Measurements from ENCODE around the gene COBLL1. TPM values are rescaled to one million over a fixed set of nuclear protein-coding genes. Genes with fewer than 3 reads are reported as not detected.

The COBLL1 gene
- total RNA-seq, 1 experiment from 2014 or later = 5.9 TPM

DNA sequence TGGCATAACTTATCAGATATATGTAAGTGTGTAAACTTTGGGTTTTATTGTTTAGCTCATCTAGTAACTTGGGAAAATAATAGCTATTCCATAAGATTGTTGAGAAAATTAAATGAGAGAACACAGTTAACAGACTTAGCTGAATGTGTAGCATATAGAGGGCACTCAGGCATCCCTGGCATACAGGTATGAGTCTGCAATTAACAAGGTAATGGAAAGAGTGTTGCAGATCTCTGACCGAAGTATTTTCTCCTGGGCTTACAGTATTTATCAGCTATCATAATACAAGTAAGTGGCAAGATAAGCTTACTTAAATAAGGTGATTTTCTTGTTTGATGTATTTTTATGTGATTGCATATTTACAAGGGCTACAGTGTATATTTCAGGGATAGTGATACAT, 7.9 kb upstream of the COBLL1 start:
- no peak overlapping the region for H3K56ac ChIP-seq (ENCODE audit: insufficient read length, low read depth, low read length)
- H3K27ac Mint-ChIP-seq = no peak overlapping the region; a peak in 1 of 7 replicates
- no peak overlapping the region for H2BK5ac ChIP-seq (ENCODE audit: insufficient read length, low read length)
- no peak overlapping the region for H3K18ac ChIP-seq (ENCODE audit: insufficient read length, low read depth, low read length)
- no peaks in the 10 kb centered on the region for H3K79me1 ChIP-seq (ENCODE audit: insufficient read depth, low read depth, low read length, poor library complexity, severe bottlenecking)
- no peak overlapping the region for H4K5ac ChIP-seq (ENCODE audit: insufficient read length, low read depth, low read length)
- H3K23ac ChIP-seq (ENCODE audit: insufficient read length, low read depth, low read length) = no peak overlapping the region
- H2AFZ ChIP-seq (ENCODE audit: low read length) = no peak overlapping the region
- H3K27me3 ChIP-seq (ENCODE audit: insufficient read depth, low read length) = no peaks in the 10 kb centered on the region
- no peak overlapping the region for H3T11ph ChIP-seq (ENCODE audit: low read length)
- no peak overlapping the region for H2AK5ac ChIP-seq (ENCODE audit: insufficient read length, low read length)
- H4K20me1 ChIP-seq (ENCODE audit: control insufficient read depth, insufficient read depth, insufficient read length) = no peaks in the 10 kb centered on the region
- no peak overlapping the region for H2BK20ac ChIP-seq (ENCODE audit: low read depth, low read length, poor library complexity, severe bottlenecking)
- H3K27me3 Mint-ChIP-seq (ENCODE audit: low read depth) = no peaks in the 10 kb centered on the region
- no peaks in the 10 kb centered on the region for H3K9me3 ChIP-seq (ENCODE audit: control insufficient read depth, low read depth, low read length)
- no peak for DNase-seq
- no peaks in the 10 kb centered on the region for H3K36me3 Mint-ChIP-seq (ENCODE audit: insufficient read depth in 1 of 3, low read depth in 3 of 3)
- no peak overlapping the region for H3K4me2 ChIP-seq (ENCODE audit: insufficient read depth, insufficient read length, low read length)
- no peaks in the 10 kb centered on the region for H3K4me1 ChIP-seq (ENCODE audit: insufficient read depth, low read length)
- H3K27ac ChIP-seq (ENCODE audit: insufficient read length, low read depth, low read length) = no peak overlapping the region
- no peak overlapping the region for H2BK120ac ChIP-seq (ENCODE audit: low read depth, low read length, poor library complexity, severe bottlenecking)
- H3K23me2 ChIP-seq (ENCODE audit: insufficient read length, low read depth, low read length, poor library complexity, severe bottlenecking) = no peaks in the 10 kb centered on the region
- TF ChIP-seq CTCF (conservative IDR thresholded peaks at IDR 0.05) = no peak
- WGBS (ENCODE audit: extremely low coverage, insufficient read length, low lambda C conversion rate) = no CpG with 5 or more reads among the region's 1 CpG
- H4K91ac ChIP-seq (ENCODE audit: insufficient read length, low read depth, low read length) = no peak overlapping the region
- no peaks in the 10 kb centered on the region for H3K79me2 ChIP-seq (ENCODE audit: insufficient read depth, low read length)
- H3K9me3 Mint-ChIP-seq = no peaks in the 10 kb centered on the region
- peaks cover 0 to 4% of the 10 kb centered on the region in 2 experiments; a peak in 1 of 4 replicates for H3K4me1 Mint-ChIP-seq
- no peak overlapping the region for H3K14ac ChIP-seq (ENCODE audit: insufficient read depth, low read length)
- H3K9ac ChIP-seq (ENCODE audit: extremely low read depth, insufficient read length, low read length) = no peak overlapping the region
- no peak overlapping the region for H2BK15ac ChIP-seq (ENCODE audit: low read depth, low read length)
- H2BK12ac ChIP-seq (ENCODE audit: insufficient read length, low read depth, low read length) = no peak overlapping the region
- H3K4ac ChIP-seq (ENCODE audit: low read depth, low read length) = no peak overlapping the region
- H4K8ac ChIP-seq (replicated peaks; ENCODE audit: insufficient read length, low read depth, low read length) = no peak overlapping the region
- H3K4me3 Mint-ChIP-seq = no peak overlapping the region
